Suprapubic skin (tissue), 3 donors: Measurements from ENCODE around the gene IL17RA.

Experiments
- CTCF ChIP-seq, 2 donors: fragments of 200-600 bp in 1 of 2; fragments of 450-650 bp in 1 of 2; sonication (generic) in 1 of 2; IDR thresholded peaks; one replicate each; pipeline ENCODE4 v1.5.1; 2016 to 2019; ENCODE audit warnings: antibody characterized with exemption in 2 of 2, mild to moderate bottlenecking in 1 of 2, moderate library complexity in 1 of 2
- EP300 ChIP-seq: sonication (generic); formaldehyde crosslinking; IDR thresholded peaks from one replicate; pipeline ENCODE4 v1.6.1; 2017; ENCODE audit warnings: antibody characterized with exemption
- POLR2A ChIP-seq, 2 donors: fragments of 450-650 bp; IDR thresholded peaks; one replicate each; pipeline ENCODE4 v1.6.1; 2017; ENCODE audit warnings: antibody characterized with exemption in 2 of 2, mild to moderate bottlenecking in 2 of 2, moderate library complexity in 2 of 2

- no peak for TF ChIP-seq EP300
- TF ChIP-seq POLR2A (IDR thresholded peaks at IDR 0.05), result no peak
- no peak for TF ChIP-seq CTCF (IDR thresholded peaks at IDR 0.05)
Measured at GRCh38 chr22:17105143-17106129, 20.6 kb downstream of the IL17RA start.
